ENCODE measurements around the gene RLBP1.

Gene RLBP1

DNA sequence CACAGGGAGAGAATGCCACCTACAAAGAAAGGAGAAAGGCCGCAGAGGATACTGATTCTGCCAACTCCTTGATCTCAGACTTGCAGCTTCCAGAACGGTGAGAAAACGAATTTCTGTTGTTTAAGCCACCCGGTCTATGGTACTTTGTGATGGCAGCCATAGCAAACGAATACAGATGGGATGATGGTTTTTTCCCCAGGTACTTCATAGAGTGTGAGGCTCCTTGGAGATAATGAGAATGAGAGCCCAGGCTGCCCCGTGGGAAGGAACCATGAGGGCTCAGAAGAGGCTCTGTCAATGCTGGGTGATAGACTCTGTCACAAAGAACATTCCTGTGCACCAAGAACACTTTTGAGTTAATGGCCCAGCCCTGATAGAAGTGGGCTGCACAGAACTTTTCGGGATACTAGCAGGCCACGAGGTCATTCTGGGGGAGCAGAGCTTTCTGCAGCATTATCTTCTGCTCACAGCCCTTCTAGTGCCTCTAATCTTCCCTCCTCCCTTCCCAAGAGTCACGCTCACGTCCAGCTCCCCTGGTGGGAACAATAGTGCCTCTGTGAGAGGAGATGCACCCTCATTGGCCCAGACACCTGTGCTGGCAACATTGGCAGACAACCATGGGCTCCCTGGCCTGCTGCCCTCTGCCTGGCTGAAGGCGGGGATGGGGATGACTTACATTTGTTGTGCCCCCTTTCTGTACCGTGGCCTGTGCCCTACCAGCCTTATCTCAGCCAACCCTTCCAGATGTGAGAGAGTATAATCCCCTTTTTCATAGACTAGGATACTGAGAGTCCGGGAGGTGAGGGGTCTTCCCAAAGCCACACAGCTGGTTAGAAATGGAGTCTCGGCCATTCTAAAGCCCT is 5.2 kb upstream of the RLBP1 start:
- Histone ChIP-seq H3K36me3 (ENCODE audit: control insufficient read depth in 1 of 2, insufficient read depth in 2 of 2, low read depth in 1 of 2, low read length in 2 of 2) (no peaks in the 10 kb centered on the region), H3K4ac (ENCODE audit: low read depth in 1 of 2, low read length in 2 of 2) (no peak overlapping the region), H3K18ac (ENCODE audit: low read depth in 1 of 2, low read length in 2 of 2) (no peak overlapping the region), H2AFZ (ENCODE audit: low read depth, low read length) (no peak overlapping the region), H3K4me3 (ENCODE audit: insufficient read depth in 1 of 2, low read depth in 1 of 2, low read length in 2 of 2) (no peak overlapping the region), H3K23ac (ENCODE audit: low read length in 2 of 2) (no peak overlapping the region), H3K4me2 (ENCODE audit: low read length, poor library complexity, severe bottlenecking) (no peak overlapping the region), H3K79me1 (replicated peaks; ENCODE audit: low read length, poor library complexity, severe bottlenecking) (no peaks in the 10 kb centered on the region), H2BK12ac (ENCODE audit: low read length in 2 of 2) (no peak overlapping the region), H3K4me1 (ENCODE audit: control insufficient read depth, insufficient read depth, low read depth, low read length) (no peaks in the 10 kb centered on the region), H4K8ac (ENCODE audit: low read length) (no peak overlapping the region), H2BK5ac (ENCODE audit: low read depth, low read length, poor library complexity, severe bottlenecking) (no peak overlapping the region), H3K27ac (ENCODE audit: low read length, poor library complexity, severe bottlenecking) (no peak overlapping the region), H3K27me3 (ENCODE audit: control insufficient read depth in 1 of 2, insufficient read depth in 1 of 2, low read length in 2 of 2) (peaks cover 9 to 11% of the 10 kb centered on the region in 2 experiments), H2AK5ac (ENCODE audit: low read length, severe bottlenecking) (no peak overlapping the region), H3K9me3 (ENCODE audit: control insufficient read depth, low read length) (no peaks in the 10 kb centered on the region), H2BK120ac (ENCODE audit: low read depth, low read length) (no peak overlapping the region), H3K9ac (ENCODE audit: low read length) (no peak overlapping the region), H3K14ac (ENCODE audit: low read length in 2 of 2) (no peak overlapping the region), H2BK15ac (ENCODE audit: low read depth, poor library complexity, severe bottlenecking) (no peak overlapping the region), H4K91ac (ENCODE audit: low read length) (no peak overlapping the region)
- no peak for DNase-seq
- WGBS = 86% methylated on average over 13 of the region's 14 CpGs

GRCh38 chr15:89225588-89225987 is 4.2 kb upstream of the RLBP1 start:
- Histone ChIP-seq H2AK5ac (ENCODE audit: low read length, severe bottlenecking) (no peak overlapping the region), H3K36me3 (ENCODE audit: control insufficient read depth in 1 of 2, insufficient read depth in 2 of 2, low read depth in 1 of 2, low read length in 2 of 2) (no peaks in the 10 kb centered on the region), H4K91ac (ENCODE audit: low read length) (no peak overlapping the region), H2BK15ac (ENCODE audit: low read depth, poor library complexity, severe bottlenecking) (no peak overlapping the region), H3K27ac (ENCODE audit: low read length, poor library complexity, severe bottlenecking) (no peak overlapping the region), H3K4me3 (ENCODE audit: insufficient read depth in 1 of 2, low read depth in 1 of 2, low read length in 2 of 2) (no peak overlapping the region), H3K27me3 (ENCODE audit: control insufficient read depth in 1 of 2, insufficient read depth in 1 of 2, low read length in 2 of 2) (peaks cover 9 to 13% of the 10 kb centered on the region in 2 experiments), H2BK12ac (ENCODE audit: low read length in 2 of 2) (no peak overlapping the region), H4K8ac (ENCODE audit: low read length) (no peak overlapping the region), H3K23ac (ENCODE audit: low read length in 2 of 2) (no peak overlapping the region), H3K9ac (ENCODE audit: low read length) (no peak overlapping the region), H3K14ac (ENCODE audit: low read length in 2 of 2) (no peak overlapping the region), H3K9me3 (ENCODE audit: control insufficient read depth, low read length) (no peaks in the 10 kb centered on the region), H3K4me2 (ENCODE audit: low read length, poor library complexity, severe bottlenecking) (no peak overlapping the region), H3K18ac (ENCODE audit: low read depth in 1 of 2, low read length in 2 of 2) (no peak overlapping the region), H3K79me1 (replicated peaks; ENCODE audit: low read length, poor library complexity, severe bottlenecking) (no peaks in the 10 kb centered on the region), H2BK5ac (ENCODE audit: low read depth, low read length, poor library complexity, severe bottlenecking) (no peak overlapping the region), H2BK120ac (ENCODE audit: low read depth, low read length) (no peak overlapping the region), H3K4ac (ENCODE audit: low read depth in 1 of 2, low read length in 2 of 2) (no peak overlapping the region), H3K4me1 (ENCODE audit: control insufficient read depth, insufficient read depth, low read depth, low read length) (no peaks in the 10 kb centered on the region), H2AFZ (ENCODE audit: low read depth, low read length) (no peak overlapping the region)
- DNase-seq = no peak
- 100% methylated on average over 1 of the region's 5 CpGs for WGBS

- Histone ChIP-seq H3K9ac (ENCODE audit: low read length) (no peak overlapping the region), H2BK120ac (ENCODE audit: low read depth, low read length) (no peak overlapping the region), H3K18ac (ENCODE audit: low read depth in 1 of 2, low read length in 2 of 2) (no peak overlapping the region), H3K4me2 (ENCODE audit: low read length, poor library complexity, severe bottlenecking) (no peak overlapping the region), H3K9me3 (ENCODE audit: control insufficient read depth, low read length) (no peaks in the 10 kb centered on the region), H3K27me3 (ENCODE audit: control insufficient read depth in 1 of 2, insufficient read depth in 1 of 2, low read length in 2 of 2) (peaks cover 52 to 65% of the 10 kb centered on the region in 2 experiments), H2BK15ac (ENCODE audit: low read depth, poor library complexity, severe bottlenecking) (no peak overlapping the region), H2BK5ac (ENCODE audit: low read depth, low read length, poor library complexity, severe bottlenecking) (no peak overlapping the region), H3K4me3 (ENCODE audit: insufficient read depth in 1 of 2, low read depth in 1 of 2, low read length in 2 of 2) (no peak overlapping the region), H3K36me3 (ENCODE audit: control insufficient read depth in 1 of 2, insufficient read depth in 2 of 2, low read depth in 1 of 2, low read length in 2 of 2) (no peaks in the 10 kb centered on the region), H3K23ac (ENCODE audit: low read length in 2 of 2) (no peak overlapping the region), H2AFZ (ENCODE audit: low read depth, low read length) (no peak overlapping the region), H2AK5ac (ENCODE audit: low read length, severe bottlenecking) (no peak overlapping the region), H3K27ac (ENCODE audit: low read length, poor library complexity, severe bottlenecking) (no peak overlapping the region), H3K4ac (ENCODE audit: low read depth in 1 of 2, low read length in 2 of 2) (no peak overlapping the region), H3K14ac (ENCODE audit: low read length in 2 of 2) (no peak overlapping the region), H4K8ac (ENCODE audit: low read length) (no peak overlapping the region), H3K4me1 (ENCODE audit: control insufficient read depth, insufficient read depth, low read depth, low read length) (no peaks in the 10 kb centered on the region), H2BK12ac (ENCODE audit: low read length in 2 of 2) (no peak overlapping the region), H4K91ac (ENCODE audit: low read length) (no peak overlapping the region), H3K79me1 (replicated peaks; ENCODE audit: low read length, poor library complexity, severe bottlenecking) (no peaks in the 10 kb centered on the region)
- no peak for DNase-seq
- 88% methylated on average over 8 of the region's 8 CpGs for WGBS
These were observed 2.8 kb downstream of the RLBP1 start for GRCh38 chr15:89218531-89218930.

DNA sequence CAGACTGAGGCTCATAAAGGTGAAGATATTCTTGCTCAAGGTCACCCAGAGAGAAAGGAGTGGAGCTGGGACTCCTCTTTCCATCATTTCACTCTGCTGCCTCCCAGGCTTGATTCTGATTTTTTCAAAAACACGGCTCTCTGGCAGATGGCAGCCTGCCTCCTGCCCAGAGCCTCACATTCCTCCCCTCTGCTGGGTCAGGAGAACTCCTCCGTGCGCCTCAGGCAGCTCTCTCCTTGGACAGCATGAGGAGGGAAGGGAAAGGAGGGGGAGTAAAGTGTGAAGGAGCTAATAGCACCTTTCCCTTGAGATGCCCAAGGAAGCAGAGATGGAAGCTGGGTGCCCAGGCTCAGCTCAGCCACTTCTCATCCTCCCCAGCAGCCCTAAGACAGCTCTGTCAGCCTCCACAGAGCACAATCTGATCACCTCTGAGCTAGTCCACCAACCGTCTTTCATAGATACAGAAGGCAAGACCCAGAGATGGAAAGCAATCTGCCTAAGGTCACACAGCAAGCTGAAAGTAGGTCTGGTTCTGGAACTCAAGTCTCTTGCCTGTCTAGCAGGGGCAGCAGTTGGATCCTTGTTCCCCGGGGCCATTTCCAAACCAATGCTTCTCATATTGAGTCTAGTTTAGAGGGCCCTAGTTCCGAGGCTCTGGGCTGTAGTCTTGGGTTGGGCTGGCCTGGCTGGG is 3.5 kb downstream of the RLBP1 start:
- H3K4me3 ChIP-seq (ENCODE audit: insufficient read depth in 1 of 2, low read depth in 1 of 2, low read length in 2 of 2) = no peak overlapping the region
- H3K9me3 ChIP-seq (ENCODE audit: control insufficient read depth, low read length) = no peaks in the 10 kb centered on the region
- H2BK120ac ChIP-seq (ENCODE audit: low read depth, low read length) = no peak overlapping the region
- H3K27me3 ChIP-seq (ENCODE audit: control insufficient read depth in 1 of 2, insufficient read depth in 1 of 2, low read length in 2 of 2) = peaks cover 51 to 65% of the 10 kb centered on the region in 2 experiments
- no peak overlapping the region for H3K23ac ChIP-seq (ENCODE audit: low read length in 2 of 2)
- H3K4me2 ChIP-seq (ENCODE audit: low read length, poor library complexity, severe bottlenecking) = no peak overlapping the region
- H3K4ac ChIP-seq (ENCODE audit: low read depth in 1 of 2, low read length in 2 of 2) = no peak overlapping the region
- H2AFZ ChIP-seq (ENCODE audit: low read depth, low read length) = no peak overlapping the region
- no peak overlapping the region for H3K14ac ChIP-seq (ENCODE audit: low read length in 2 of 2)
- no peak overlapping the region for H2AK5ac ChIP-seq (ENCODE audit: low read length, severe bottlenecking)
- H4K91ac ChIP-seq (ENCODE audit: low read length) = no peak overlapping the region
- 86% methylated on average over 3 of the region's 6 CpGs for WGBS
- no peak overlapping the region for H4K8ac ChIP-seq (ENCODE audit: low read length)
- H2BK12ac ChIP-seq (ENCODE audit: low read length in 2 of 2) = no peak overlapping the region
- no peaks in the 10 kb centered on the region for H3K79me1 ChIP-seq (replicated peaks; ENCODE audit: low read length, poor library complexity, severe bottlenecking)
- H3K27ac ChIP-seq (ENCODE audit: low read length, poor library complexity, severe bottlenecking) = no peak overlapping the region
- no peaks in the 10 kb centered on the region for H3K36me3 ChIP-seq (ENCODE audit: control insufficient read depth in 1 of 2, insufficient read depth in 2 of 2, low read depth in 1 of 2, low read length in 2 of 2)
- no peaks in the 10 kb centered on the region for H3K4me1 ChIP-seq (ENCODE audit: control insufficient read depth, insufficient read depth, low read depth, low read length)
- no peak for DNase-seq
- H2BK15ac ChIP-seq (ENCODE audit: low read depth, poor library complexity, severe bottlenecking) = no peak overlapping the region
- no peak overlapping the region for H3K9ac ChIP-seq (ENCODE audit: low read length)
- H2BK5ac ChIP-seq (ENCODE audit: low read depth, low read length, poor library complexity, severe bottlenecking) = no peak overlapping the region
- H3K18ac ChIP-seq (ENCODE audit: low read depth in 1 of 2, low read length in 2 of 2) = no peak overlapping the region
